Measurements from ENCODE around the gene ENG.

The ENG gene

GRCh38 chr9:127772603-127773002 lies 81.9 kb downstream of the ENG start:
- no peak for DNase-seq

GRCh38 chr9:127771570-127772189 lies 82.8 kb downstream of the ENG start:
- DNase-seq: no peak

GRCh38 chr9:127770905-127771569 lies 83.4 kb downstream of the ENG start:
- peak; percentile 95 for DNase-seq

- DNase-seq: no peak
These were observed 83.9 kb downstream of the ENG start for GRCh38 chr9:127770583-127770904.

- DNase-seq: no peak
These were observed 84.4 kb downstream of the ENG start for GRCh38 chr9:127769929-127770582.

- no peak for DNase-seq
These were observed 85.4 kb downstream of the ENG start for GRCh38 chr9:127769101-127769500.

GRCh38 chr9:127768698-127769097 lies 85.8 kb downstream of the ENG start:
- no peak for DNase-seq

GRCh38 chr9:127767909-127768331 lies 86.5 kb downstream of the ENG start:
- DNase-seq: no peak

GRCh38 chr9:127767410-127767809 lies 87.0 kb downstream of the ENG start:
- DNase-seq: no peak

GRCh38 chr9:127765418-127765817 lies 89.0 kb downstream of the ENG start:
- no peak for DNase-seq
